Measurements from ENCODE around the gene GATA5. TPM values are rescaled to one million over a fixed set of nuclear protein-coding genes. Genes with fewer than 3 reads are reported as not detected.

The GATA5 gene
- total RNA-seq, 1 experiment from 2014 or later, result 0.96 TPM

DNA sequence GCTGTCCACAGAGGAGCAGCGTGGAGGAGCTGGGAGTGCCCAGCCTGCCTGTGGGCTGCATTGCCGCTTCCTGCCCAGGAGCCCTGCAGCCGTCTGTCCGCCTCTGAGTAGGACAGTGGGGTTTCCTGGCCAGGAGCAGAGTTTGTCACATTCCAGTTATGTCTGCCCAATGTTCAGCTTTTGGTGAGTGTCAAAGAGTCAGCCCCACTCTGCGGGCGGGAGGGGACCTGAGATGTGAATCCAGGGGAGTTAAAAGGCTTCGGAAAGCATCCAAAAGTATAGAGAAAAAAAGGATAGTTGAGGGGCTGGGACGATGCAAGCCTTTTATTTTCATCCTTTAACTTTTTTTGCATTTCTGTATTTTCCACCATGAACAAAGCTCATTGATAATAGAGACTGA is 7.2 kb upstream of the GATA5 start:
- H3K79me2 ChIP-seq (ENCODE audit: low read depth), result no peaks in the 10 kb centered on the region
- no peak overlapping the region for H2AFZ ChIP-seq
- no peak for TF ChIP-seq EZH2 (IDR thresholded peaks at IDR 0.05; ENCODE audit: low read depth)
- TF ChIP-seq, protein P1, sequence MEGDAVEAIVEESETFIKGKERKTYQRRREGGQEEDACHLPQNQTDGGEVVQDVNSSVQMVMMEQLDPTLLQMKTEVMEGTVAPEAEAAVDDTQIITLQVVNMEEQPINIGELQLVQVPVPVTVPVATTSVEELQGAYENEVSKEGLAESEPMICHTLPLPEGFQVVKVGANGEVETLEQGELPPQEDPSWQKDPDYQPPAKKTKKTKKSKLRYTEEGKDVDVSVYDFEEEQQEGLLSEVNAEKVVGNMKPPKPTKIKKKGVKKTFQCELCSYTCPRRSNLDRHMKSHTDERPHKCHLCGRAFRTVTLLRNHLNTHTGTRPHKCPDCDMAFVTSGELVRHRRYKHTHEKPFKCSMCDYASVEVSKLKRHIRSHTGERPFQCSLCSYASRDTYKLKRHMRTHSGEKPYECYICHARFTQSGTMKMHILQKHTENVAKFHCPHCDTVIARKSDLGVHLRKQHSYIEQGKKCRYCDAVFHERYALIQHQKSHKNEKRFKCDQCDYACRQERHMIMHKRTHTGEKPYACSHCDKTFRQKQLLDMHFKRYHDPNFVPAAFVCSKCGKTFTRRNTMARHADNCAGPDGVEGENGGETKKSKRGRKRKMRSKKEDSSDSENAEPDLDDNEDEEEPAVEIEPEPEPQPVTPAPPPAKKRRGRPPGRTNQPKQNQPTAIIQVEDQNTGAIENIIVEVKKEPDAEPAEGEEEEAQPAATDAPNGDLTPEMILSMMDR (conservative IDR thresholded peaks at IDR 0.05), result no peak
- H3F3A ChIP-seq (ENCODE audit: insufficient read depth, low read depth), result peaks cover 8% of the 10 kb centered on the region; the same call in 1 of the 2 replicates
- no peaks in the 10 kb centered on the region for H3K9me3 ChIP-seq (ENCODE audit: insufficient read depth, low read depth)
- intact Hi-C loops (cut with micrococcal nuclease; ENCODE audit: unreplicated experiment), result loop anchor here (1.0 kb wide), 1 partner anchor 56 kb away; the partner anchor contains the start of gene RBBP8NL
- H3K27me3 ChIP-seq (ENCODE audit: insufficient read depth, low read depth), result peaks cover 74% of the 10 kb centered on the region
- no peaks in the 10 kb centered on the region for H3K9me2 ChIP-seq (ENCODE audit: insufficient read depth)
- H4K20me1 ChIP-seq (ENCODE audit: insufficient read depth), result 0 out of 2 replicates have a peak, but pooled peaks cover 3% of the 10 kb centered on the region
- no peak for DNase-seq
- POLR2A ChIA-PET (ENCODE audit: unreplicated experiment), result interaction anchor here (0.7 kb wide), 1 partner anchor 278 kb away, joined by 3 read pairs; no protein-coding TSS in a partner anchor
- H3K4me1 ChIP-seq (replicated peaks; ENCODE audit: insufficient read depth), result 0 out of 2 replicates have a peak, but pooled peaks cover 5% of the 10 kb centered on the region
- CTCF ChIA-PET, result no interaction called here
- H3K27ac ChIP-seq, result no peak overlapping the region
- H3K4me3 ChIP-seq, result no peak overlapping the region
- H3K4me2 ChIP-seq, result no peak overlapping the region
- no peaks in the 10 kb centered on the region for H3K36me3 ChIP-seq (ENCODE audit: low read depth)
- no TSS peak for BruUV-seq (replicated peaks)

DNA sequence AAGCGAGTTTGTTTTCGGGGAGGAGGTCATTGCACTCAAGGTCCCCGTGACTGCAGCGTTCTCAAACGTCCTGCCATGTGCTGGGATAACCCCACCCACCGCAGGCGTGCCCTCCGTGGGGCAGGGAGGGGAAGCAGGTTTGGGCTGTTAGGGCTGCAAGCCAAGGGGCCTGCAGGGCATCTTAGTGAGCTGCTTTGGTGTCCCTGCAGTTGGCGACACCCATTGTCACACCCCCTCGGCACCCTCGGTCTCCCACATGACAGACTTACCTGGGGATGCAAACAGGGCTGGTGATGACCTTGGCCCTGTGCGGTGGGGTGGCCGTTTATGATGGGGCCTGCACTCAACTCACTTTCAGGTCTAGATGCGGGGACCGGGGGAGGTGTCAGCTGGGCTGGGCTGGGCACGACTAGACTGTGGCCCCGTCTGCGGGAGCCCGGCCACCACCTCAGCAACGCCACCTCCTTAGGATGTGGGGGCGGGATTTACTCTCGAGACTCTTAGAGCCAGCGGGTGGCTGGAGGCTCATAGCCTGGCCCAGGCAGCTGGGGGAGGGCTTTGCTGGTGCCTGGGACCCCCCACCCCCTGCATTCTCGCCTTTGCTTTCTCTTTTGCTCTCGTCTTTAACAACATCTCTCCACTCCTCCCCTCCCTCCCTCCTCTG is 6.5 kb upstream of the GATA5 start:
- POLR2A ChIA-PET (ENCODE audit: unreplicated experiment), result no interaction called here
- Histone ChIP-seq H4K20me1 (ENCODE audit: insufficient read depth) (0 out of 2 replicates have a peak, but pooled peaks cover 3% of the 10 kb centered on the region), H3K27ac (no peak overlapping the region), H3K9me2 (ENCODE audit: insufficient read depth) (no peaks in the 10 kb centered on the region), H3K36me3 (ENCODE audit: low read depth) (no peaks in the 10 kb centered on the region), H2AFZ (no peak overlapping the region), H3K79me2 (ENCODE audit: low read depth) (no peaks in the 10 kb centered on the region), H3K4me1 (replicated peaks; ENCODE audit: insufficient read depth) (0 out of 2 replicates have a peak, but pooled peaks cover 5% of the 10 kb centered on the region), H3F3A (ENCODE audit: insufficient read depth, low read depth) (peaks cover 8% of the 10 kb centered on the region; the same call in 1 of the 2 replicates), H3K4me2 (peak overlapping the region; percentile 19; the same call in 1 of the 2 replicates), H3K9me3 (ENCODE audit: insufficient read depth, low read depth) (no peaks in the 10 kb centered on the region), H3K4me3 (no peak overlapping the region), H3K27me3 (ENCODE audit: insufficient read depth, low read depth) (peaks cover 76% of the 10 kb centered on the region)
- DNase-seq, result peak in 1 of 2 experiments; percentile 79
- BruUV-seq (replicated peaks), result no TSS peak
- no peak for TF ChIP-seq EZH2 (IDR thresholded peaks at IDR 0.05; ENCODE audit: low read depth)
- TF ChIP-seq, protein P1 (conservative IDR thresholded peaks at IDR 0.05), result no peak
- intact Hi-C loops (cut with micrococcal nuclease; ENCODE audit: unreplicated experiment), result loop anchor here (1.0 kb wide), 1 partner anchor 55 kb away; the partner anchor contains the start of gene RBBP8NL
- CTCF ChIA-PET, result no interaction called here

DNA sequence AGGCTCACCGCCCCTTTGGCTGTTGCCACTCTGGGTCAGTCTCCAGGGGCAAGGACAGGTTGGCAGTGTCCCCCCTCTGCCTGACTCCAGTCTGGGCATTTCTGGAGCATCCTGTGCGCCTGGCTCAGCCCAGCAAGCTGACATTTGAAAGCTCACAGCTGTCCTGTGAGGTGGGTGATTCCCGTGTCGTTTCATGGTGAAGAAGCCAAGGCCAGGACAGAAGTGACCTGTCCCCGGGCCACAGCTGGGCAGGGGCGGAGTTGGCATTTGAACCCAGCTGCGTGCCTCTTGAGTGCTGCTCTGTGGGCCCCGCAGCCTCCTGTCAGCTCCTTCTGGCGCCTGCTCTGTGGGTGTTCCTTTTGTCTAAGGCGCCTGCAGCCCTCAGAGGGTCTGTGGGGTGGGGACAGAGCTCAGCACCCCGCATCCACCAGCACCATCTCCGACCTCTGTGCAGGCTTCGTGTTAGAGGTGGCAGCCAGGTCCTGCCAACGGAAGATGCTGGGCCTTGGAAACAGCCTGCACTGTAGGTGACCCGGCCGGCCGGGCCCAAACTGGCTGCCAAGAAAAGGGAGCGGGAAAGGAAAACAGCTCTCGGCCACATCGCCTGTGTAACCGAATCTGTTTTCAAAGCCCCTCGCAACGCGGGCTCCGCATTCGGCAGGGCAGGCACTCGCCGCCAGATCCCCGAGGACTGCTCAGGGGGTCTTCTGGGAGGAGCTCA is 5.8 kb upstream of the GATA5 start:
- ChIA-PET CTCF (no interaction called here), POLR2A (ENCODE audit: unreplicated experiment) (no interaction called here)
- H3K36me3 ChIP-seq (ENCODE audit: low read depth), result no peaks in the 10 kb centered on the region
- no peak for DNase-seq
- no peak overlapping the region for H3K27ac ChIP-seq
- peaks cover 73% of the 10 kb centered on the region for H3K27me3 ChIP-seq (ENCODE audit: insufficient read depth, low read depth)
- H3K4me2 ChIP-seq, result peak overlapping the region; percentile 19; the same call in 1 of the 2 replicates
- H3K79me2 ChIP-seq (ENCODE audit: low read depth), result no peaks in the 10 kb centered on the region
- H4K20me1 ChIP-seq (ENCODE audit: insufficient read depth), result 0 out of 2 replicates have a peak, but pooled peaks cover 3% of the 10 kb centered on the region
- no peaks in the 10 kb centered on the region for H3K9me2 ChIP-seq (ENCODE audit: insufficient read depth)
- peaks cover 8% of the 10 kb centered on the region; the same call in 1 of the 2 replicates for H3F3A ChIP-seq (ENCODE audit: insufficient read depth, low read depth)
- H3K4me3 ChIP-seq, result no peak overlapping the region
- TF ChIP-seq, protein P1 (conservative IDR thresholded peaks at IDR 0.05), result no peak
- TF ChIP-seq EZH2 (IDR thresholded peaks at IDR 0.05; ENCODE audit: low read depth), result no peak
- intact Hi-C loops (cut with micrococcal nuclease; ENCODE audit: unreplicated experiment), result loop anchor here (1.0 kb wide), 1 partner anchor 54 kb away; the partner anchor contains the start of gene RBBP8NL
- no peak overlapping the region for H2AFZ ChIP-seq
- H3K9me3 ChIP-seq (ENCODE audit: insufficient read depth, low read depth), result no peaks in the 10 kb centered on the region
- BruUV-seq (replicated peaks), result no TSS peak
- H3K4me1 ChIP-seq (replicated peaks; ENCODE audit: insufficient read depth), result 0 out of 2 replicates have a peak, but pooled peaks cover 5% of the 10 kb centered on the region

All from PC-9 (cell line).